ENCODE data around the gene PLCL1.

Gene PLCL1

GRCh38 chr2:197929886-197930227 is 125.5 kb downstream of the PLCL1 start:
- DNase-seq: no peak

- no peak for DNase-seq
These were observed 126.3 kb downstream of the PLCL1 start for GRCh38 chr2:197930570-197931278.

DNA sequence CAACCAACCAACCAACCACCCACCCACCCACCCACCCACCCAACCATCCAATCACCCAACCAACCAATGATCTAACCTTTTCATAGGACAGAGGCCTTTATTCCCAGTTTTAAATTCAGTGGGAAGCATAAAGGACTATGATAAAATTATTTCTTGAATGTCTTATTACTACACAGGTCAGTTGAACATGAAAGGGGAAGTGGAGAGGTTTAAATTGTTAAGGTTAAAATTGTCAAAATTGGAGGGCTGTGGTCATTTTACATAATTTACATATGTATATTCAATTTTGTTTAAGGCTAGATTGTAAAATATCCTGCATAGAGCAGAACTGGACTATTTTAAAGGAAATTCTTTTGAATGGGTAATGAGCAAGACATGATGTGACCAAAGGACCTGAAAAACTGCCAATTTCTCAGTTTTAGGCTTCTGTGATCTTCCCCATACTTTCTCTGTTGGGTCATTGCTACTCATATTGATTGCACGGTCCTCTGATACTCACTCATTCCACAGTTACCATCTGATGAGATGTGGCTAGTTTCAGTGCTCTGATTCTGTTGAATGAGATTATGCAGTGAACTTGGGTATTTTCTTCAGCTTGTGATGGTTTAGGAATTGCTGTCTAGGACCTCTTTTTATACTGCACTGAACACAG is 127.4 kb downstream of the PLCL1 start:
- DNase-seq: no peak

DNA sequence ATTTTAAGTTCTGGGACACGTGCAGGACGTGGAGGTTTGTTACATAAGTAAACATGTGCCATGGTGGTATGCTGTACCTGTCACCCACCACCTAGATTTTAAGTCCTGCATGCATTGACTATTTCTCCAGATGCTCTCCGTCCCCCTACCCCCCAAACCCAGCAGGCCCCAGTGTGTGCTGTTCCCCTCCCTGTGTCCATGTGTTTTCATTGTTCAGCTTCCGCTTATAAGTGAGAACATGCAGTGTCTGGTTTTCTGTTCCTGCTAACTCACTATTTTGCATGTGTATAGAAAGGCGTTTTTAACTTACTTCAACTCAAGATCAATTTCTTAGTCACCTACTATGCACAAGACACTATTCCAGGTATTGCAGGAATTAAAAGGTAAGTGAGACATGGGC is 128.0 kb downstream of the PLCL1 start:
- no peak for DNase-seq

DNA sequence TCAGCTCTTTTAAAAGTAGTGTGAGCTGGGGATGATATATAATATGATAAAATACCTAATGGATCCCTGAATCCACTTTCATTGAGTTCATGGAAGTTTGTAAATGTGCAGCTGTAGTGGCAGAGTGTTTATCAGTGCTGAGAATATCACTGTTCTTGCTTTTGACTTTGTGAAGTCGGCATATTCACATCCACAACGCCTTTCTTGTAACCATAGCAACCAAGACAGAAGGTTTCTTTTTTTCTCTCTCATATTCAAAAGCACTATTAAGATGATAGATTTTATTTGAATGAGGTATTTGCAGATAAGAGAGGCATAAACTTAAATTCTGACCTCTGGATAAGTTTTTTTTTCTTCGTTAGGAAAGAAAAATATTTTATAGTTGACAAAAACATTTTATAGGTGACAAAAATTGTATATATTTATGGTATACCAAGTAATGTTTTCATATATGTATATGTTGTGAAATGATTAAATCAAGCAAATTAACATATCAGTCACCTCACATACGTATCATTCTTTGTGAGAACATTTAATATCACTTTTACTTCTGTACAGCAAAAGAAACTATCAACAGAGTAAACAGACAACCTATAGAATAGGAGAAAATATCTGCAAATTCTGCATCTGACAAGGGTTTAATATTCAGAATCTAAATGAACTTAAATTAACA is 130.0 kb downstream of the PLCL1 start:
- no peak for DNase-seq

DNA sequence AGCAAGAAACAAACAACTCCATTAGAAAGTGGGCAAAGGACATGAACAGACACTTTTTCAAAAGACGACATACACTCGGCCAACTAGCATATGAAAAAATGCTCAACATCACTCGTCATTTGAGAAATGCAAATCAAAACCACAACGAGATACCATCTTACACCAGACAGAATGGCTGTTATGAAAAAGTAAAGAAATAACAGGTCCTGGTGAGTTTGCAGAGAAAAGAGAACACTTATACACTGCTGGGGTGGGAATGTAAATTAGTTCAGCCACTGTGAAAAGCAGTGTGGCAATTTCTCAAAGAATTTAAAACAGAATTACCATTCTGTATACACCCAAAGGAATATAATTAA is 130.5 kb downstream of the PLCL1 start:
- DNase-seq: no peak

- no peak for DNase-seq
These were observed 133.4 kb downstream of the PLCL1 start for GRCh38 chr2:197937814-197938213.

DNA sequence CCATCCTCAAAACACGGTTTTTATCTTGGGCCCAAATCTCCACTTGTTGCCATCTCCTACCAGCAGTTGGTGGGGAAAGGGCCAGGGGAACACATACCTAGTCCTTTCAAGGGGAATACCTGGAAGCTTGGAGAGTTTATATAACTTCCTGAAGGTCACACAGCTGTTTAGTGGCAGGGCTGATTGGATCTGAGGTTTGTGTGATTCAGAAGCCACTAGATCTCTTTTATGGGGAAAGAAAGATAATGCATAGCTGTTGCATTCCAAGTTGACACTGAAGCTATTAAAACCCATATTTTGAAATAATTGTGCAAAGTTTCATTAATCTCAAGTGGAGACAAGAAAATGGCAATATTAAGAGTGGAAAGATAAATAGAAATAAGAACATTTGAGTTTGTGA is 134.2 kb downstream of the PLCL1 start:
- no peak for DNase-seq

DNA sequence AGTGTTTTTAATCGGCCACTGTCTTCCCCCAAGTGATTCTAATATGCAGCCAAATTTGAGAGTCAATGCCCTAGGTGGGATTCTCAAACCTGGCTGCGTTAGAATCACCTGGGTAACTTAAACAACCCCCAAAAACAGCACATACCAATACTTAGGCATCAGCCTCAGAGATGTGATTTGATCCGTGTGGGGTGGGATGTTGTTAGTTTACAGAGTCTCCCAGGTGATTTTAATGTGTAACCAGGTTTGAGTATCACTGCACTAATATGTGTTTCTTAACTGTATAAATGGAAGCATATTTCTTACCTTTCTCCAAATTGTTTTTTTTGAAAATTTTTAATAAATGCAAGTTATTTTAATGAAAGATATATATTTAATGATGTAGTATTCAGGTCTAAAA is 135.4 kb downstream of the PLCL1 start:
- no peak for DNase-seq

GRCh38 chr2:197940382-197940781 is 136.0 kb downstream of the PLCL1 start:
- no peak for DNase-seq

DNA sequence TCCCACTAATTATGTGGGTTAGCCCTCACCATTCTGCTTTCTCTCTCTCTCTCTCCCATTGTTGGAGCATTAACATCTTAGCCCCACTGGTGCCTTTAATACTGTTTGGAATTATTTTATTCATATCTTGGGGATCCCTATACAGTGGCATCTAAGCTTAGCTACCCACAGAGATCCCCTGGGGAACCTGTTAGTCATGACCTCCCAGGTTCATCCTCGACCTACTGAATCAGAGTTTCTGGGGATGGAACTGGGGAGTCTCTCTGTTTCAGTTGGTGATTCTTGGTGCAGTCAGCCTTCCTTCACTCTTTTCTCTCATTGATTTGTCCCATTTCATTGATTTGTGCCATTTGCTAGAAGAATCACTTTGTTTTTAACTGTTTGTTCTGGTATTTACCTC is 137.3 kb downstream of the PLCL1 start:
- no peak for DNase-seq

GRCh38 chr2:197943731-197944130 is 139.3 kb downstream of the PLCL1 start:
- DNase-seq: no peak

DNA sequence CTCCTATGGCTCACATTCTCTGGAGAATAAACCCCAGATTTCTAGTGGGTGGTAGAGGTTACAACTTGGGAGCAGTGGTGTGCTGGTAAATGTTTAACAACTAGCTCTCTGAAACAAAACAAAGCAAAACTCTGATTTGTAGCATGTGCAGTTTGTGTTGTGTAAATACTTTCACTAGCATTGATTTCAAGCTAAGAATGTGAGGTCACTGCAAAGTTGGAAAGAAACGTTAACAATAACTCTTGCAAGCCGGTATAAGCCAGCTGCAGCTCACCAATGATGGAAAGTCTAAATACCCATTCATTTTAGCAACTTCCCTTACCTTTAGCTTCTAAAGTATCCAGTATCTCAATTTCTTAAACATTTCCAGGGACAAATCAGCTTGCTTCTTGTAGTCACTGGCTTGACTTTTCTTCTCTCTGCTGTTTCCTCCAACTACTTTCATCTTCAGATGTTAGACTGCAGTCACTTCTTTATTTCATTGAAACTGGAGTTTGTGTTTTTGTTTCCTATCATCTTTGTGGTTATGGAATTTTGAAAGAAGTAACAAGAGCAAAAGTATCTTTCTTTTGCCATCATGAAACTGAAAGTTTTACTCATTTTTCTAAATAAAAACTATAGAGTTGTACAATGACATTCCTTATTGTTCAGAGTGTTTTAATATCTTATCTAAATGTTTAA is 140.2 kb downstream of the PLCL1 start:
- DNase-seq: no peak

DNA sequence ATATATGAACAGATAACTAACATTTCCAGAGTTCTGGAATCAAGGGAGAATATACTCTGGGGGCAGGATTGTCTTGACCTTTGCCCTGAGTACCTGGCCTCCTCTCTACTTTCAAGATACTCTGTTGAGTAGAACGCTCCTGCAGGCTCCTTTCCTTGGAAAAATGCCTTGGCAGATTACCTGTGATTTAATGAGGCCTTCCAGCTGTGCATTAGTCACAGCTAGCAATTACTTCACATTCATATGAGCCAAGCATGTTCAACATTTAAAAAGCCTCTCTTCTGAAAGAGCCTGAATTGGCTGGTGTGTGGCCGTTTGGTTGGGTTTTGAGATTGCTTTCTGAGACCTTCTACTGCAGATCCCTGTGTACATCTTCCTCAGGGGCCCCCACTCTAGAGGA is 142.2 kb downstream of the PLCL1 start:
- no peak for DNase-seq

DNA sequence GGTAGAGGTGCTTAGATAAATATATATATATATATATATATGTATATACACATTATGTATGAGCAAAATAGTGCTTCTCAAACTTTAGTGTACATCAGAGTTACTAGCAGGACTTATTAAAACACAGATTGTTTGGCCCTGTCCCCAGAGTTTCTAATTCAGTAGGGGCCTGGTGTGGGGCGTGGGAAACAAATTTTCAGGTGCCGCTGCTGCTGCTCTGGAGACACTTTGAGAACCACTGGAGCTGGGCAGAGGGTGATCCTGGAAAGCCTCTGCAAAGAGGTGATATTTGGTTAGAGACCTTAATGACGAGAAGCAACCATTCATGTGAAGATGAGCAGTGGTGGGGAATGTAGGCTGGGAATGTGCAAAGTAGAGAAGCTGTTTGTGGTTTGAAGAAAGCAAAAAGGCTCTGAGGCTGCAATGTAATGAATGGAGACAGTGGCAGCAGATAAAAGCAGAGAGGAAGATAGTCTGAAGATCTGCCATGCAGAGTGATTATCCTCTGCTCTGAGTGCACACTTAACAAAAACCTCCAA is 142.9 kb downstream of the PLCL1 start:
- DNase-seq: no peak

GRCh38 chr2:197949224-197949623 is 144.8 kb downstream of the PLCL1 start:
- no peak for DNase-seq

- DNase-seq: no peak
These were observed 145.6 kb downstream of the PLCL1 start for GRCh38 chr2:197950006-197950405.

GRCh38 chr2:197950724-197951123 is 146.3 kb downstream of the PLCL1 start:
- DNase-seq: no peak

DNA sequence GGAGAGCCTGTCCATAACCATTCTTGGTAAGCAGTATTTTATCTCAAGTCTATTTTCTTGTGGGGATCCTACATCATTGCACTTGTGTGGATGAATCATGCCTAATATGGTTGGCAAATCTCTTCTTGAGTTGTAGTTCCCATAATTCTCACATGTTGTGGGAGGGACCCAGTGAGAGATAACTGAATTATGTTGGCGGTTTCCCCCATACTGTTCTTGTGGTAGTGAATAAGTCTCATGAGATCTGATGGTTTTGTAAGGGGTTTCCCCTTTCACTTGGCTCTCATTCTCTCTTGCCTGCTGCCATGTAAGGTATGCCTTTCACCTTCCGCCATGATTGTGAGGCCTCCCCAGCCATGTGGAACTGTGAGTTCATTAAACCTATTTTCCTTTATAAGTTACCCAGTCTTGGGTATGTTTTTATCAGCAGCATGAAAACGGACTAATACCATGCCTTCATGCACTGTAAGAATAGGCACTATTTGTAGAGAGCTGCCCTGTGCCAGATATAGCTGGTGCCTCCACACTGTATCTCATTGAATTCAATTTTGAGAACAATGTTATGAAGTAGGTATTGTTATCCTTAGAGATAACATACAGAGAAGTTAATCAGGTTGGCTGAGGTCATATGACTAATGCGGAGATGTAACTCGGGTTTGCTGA is 148.3 kb downstream of the PLCL1 start:
- no peak for DNase-seq

GRCh38 chr2:197954328-197954727 is 149.9 kb downstream of the PLCL1 start:
- no peak for DNase-seq

GRCh38 chr2:197958592-197959150 is 154.3 kb downstream of the PLCL1 start:
- no peak for DNase-seq

DNA sequence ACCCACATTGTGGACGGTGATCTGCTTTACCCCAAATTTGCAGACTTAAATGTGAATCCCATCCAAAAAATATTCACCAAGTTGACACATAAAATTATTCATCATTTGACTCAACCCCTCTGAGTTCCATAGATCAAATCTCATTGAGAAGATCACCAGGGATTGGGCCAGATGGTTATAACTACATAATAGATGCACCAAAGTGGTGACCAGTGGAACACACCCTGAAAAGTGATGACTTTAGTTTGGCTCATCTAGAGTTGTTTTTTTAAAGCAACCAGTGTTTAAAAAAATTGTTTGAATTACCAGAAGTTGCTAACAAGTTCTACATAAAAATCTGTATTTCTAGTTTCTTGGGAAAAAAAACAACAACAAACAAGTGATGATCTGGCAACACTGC is 155.0 kb downstream of the PLCL1 start:
- DNase-seq: no peak

DNA sequence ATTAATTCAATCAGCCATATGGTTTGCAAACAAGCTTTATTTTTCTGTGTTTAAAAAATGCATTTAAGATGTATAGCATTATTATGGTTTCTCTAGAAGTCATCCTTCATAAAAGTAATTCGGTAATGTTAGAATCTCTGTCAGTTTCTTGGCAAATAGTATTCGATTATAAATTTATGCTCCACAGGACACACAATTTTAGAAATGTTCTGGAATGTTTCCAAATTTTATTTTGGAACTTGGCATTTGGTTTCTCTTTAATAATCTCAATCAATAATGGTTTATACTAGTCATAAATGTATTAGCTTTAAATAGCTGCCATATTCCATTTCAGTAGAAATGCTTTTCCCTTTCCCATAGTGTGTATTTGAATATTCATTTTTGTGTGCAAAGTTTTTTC is 156.4 kb downstream of the PLCL1 start:
- DNase-seq: no peak
